GM19397 (cell line): Measurements from ENCODE around the gene RASL12.

Experiments
- ATAC-seq: cut with Tn5 transposase; IDR thresholded peaks from one replicate; pipeline ENCODE4 v1.9.1; 2021; ENCODE audit warnings: mild to moderate bottlenecking, moderate library complexity; ENCODE audit not compliant: unreplicated experiment

RASL12 gene

DNA sequence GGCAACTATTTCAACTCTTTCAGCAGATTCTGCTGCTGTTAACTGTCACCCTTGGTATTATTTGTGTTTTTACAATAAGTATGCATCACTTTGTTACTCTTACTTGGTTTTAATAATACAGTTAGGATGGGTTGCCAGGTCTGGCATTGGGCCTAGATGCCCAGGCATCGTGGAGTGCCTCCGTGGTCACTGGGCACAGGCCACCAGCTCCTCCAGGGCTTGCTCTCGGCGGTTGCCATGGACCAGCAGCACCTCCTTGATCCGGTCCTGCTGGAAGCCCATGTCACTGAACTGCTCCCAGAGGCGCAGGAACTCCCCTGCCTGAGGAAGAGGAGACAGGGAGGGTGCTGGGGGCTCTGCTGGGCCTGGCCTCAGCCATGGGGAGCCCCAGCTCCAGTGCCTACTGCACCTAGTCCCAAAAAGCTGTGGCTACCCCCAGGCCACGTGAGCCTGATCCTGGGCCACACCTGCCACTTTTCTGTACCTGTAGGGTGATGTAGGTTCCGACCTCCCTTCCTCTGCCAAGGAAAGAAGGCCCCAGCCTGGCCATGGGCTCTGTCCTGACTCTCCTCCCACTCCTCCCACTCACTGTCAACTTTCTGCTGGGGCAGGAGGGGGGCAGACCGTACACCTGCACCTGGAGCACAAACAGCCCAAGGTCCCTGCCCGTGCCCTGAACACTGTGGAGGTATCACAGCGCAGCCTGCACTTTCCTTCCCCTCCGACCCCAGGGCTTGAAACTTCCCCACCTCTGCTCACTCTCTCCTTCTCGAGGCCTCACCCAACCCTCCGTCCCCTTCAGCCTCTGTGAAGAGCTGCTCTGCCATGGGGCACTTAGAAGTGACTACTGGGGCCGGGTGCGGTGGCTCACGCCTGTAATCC is 25.4 kb upstream of the RASL12 start:
- ATAC-seq = no peak

DNA sequence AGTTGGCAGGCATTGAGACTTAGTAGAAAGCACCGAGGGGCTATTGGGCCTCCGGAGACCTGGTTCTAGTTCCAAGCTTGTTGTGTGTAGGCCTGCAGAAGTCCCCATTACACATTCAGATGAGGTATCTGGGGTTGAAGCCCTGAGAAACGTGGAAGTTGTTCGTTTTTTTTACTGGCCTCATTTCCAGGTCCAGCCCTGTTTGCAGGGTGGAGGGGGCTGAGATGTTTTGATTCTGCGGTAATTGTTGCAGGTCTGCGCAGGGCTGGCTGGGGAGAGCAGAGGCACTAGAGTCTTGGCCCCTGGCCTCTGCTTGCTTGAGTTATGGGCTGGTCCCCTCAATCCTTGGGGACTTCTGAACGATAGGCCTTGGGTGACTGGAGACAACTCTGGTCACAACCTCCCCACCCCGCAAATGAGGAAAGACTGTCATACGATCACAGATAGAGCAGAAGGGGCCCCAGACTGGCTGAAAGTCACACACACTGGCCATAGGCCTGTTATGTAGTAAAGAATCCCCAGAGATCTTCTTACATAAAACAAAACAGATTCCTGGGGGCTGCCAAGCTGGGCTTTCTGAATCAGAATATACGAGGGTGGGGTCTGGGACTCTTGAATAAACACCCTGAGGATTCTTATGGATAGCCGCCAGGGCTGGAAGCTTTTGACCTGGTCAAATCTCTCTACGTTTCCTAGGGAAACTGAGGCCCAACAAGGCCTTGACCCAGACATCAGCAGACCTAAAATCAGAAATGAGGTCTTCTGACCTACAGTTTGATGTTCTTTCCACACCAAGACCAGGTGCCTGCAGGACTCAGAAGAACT is 24.4 kb upstream of the RASL12 start:
- ATAC-seq = no peak

DNA sequence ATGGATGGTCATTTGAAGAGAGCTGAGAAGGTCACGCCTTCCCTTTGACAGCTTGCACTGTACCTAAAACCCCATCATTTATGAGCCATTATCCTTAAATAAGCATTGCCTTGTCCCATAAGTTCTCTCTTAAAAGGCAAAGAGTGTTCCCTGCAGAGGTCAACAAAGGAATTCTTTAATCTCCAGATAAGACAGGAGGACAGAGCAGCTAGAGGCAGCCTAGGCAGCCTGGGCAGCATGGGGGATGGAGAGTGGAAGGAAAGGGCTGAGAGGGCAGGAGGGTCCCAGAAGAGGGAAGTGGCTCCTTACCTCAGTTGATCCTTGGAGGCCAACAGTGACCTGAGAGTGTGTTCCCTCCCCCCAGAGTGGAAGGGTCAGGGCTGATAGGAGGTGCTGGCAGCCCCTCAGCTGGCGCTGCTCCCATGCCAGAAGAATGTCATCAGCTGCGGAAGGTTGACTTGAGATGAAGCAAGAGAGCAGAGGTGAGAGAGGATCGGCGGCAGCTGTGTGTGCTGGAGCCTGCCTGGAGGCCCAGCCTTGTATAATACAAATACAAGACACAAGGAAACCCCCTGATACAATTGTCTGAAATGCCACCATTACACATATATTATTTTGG is 21.5 kb upstream of the RASL12 start:
- no peak for ATAC-seq

DNA sequence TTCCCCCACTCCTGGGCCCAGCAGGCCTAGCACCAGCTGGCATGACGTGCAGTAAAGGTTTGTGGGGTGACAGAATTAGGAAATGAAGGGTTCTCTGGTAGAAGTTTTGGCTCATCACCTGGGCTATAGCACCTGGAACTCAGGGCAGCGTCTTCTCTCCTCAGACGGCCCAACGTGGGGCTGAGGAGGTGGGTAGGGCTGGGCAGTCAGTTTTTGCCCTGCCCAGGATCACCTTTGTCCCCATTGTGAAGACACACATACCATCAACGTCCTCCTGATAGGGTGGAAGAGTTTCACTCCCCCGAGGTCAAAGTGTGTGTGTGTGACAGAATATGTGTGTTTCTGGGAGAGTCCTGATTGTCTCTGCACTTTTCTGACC is 20.8 kb upstream of the RASL12 start:
- ATAC-seq = no peak

DNA sequence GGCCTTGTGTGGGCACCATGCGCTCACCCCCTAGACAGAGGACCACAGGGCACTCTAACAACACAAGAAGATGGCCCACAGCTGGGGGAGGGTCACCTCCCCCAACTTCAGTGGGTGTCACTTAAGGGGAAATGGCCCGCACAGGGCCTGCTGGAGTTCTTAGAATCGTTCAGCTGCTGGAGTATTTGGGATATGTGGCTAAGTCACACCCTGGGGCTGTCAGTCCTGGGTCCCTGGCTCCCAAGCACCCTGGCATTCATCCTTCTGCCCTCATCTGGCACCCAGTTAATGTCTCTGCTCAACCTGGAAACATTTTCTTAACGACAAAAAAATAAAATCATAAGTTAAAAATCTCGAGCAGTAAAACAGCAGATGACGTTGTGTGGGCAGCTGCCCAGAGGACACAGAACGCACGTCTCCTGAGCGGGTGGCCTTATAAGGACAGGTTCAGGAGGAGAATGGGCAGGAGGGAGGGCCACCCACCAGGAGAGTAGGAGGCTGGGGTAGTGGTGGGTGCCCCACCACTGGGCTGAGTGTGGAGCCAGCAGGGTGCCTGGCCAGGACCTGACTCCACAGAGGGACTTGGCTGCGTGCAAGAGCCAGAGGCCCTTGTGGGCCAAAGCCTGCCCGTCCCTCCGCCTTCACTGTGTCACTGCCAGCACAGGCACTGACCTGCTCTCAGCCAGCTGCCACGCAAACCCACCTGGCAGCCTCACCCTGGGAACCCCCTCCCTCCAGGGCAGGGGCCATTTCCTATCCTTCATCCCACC is 20.3 kb upstream of the RASL12 start:
- no peak for ATAC-seq

DNA sequence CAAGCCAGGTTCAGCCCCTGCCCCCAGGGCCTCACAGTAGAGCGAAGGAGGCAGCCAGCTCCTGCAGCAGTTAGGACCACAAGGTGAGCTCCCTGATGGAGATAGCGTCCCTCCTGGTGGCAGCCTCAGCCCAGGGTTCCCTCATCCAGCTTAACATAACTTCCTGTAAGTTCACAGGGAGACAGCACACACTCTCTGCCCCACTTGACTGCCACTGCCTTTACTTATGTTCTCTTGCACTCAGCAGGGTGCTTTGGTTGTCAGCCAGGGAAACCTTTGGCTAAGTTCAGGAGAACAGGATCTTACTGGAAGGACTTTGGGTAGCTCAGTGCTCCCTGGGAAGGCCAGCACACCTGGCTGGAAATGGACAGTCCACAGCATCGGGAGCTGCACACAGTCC is 19.6 kb upstream of the RASL12 start:
- ATAC-seq = no peak

DNA sequence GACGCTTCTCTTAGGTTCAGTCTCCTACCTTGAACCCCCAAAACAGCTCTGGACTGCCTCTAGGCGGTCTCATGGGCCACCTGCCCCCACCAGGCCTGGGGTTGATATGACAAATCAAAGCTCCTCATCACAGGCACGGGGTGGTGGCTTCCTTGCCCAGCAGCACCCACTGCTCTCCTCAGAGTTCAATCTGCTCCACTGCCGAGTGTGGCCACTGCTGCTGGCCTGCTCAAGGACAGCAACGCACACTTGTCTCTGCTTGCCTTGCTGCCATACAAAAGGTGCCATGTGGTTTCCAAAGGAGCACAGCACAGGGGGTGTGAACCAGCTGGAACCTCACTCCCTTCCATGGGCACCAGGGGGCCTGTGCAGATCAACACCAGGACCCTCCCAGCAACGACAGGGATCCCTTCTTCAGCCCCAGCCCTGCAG is 18.9 kb upstream of the RASL12 start:
- no peak for ATAC-seq

DNA sequence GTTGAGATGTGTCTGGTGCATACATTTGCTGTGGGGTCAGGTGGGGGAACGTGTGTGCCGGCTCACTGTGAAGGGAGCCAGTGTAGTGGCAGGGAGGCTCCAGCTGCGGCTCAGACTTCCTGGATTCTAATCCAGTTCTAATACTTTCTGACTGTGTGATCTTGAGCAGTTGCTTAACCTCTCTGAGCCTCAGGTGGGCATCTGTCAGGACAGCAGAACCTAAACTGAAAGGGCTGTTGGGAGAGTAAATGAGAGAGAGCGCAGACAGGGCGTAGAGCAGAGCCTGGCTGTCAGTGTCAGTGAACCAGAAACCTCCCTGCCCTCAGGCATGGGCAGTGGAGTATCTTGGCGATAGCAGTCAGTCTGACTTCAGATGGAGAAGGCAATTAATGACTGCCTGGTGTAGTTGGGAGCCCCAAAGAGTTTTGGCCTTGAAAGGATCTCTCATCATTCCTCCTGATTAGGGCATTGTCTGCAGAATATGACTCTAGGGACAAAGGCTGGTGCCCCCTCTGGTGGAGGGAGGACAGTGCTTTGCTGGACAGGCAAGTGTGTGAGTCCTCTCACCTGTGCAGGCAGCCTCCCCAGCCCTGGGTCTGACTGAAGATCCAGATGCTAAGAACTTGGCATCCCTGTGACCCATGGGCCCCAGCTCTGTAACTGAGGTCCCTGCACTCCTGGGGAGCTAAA is 18.3 kb upstream of the RASL12 start:
- no peak for ATAC-seq

DNA sequence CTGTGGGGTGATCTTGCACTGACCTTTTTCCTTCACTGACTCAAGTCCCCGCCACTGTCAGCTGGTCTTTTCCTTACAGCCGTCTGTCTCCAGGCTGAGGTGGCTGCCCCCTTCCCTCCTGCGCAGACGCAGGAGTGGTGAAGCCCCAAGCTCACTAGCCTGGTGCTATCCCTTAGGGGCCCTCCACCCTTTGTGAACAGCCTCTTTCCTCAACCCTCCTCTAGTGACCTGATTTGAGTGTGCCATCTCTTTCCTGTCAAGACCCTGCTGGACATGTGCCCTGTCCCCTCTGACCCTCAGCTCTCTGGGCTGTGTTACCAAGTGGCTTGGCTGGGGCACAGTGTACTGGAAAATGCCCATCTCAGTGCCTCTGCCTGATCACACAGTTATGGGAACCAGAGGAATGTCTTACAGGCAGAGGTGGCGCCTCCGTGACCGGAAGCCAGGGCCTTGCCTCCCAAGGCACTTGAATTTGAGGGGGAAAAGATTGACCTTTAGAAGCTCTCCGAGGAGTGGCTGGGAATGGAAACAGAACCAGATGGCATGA is 17.5 kb upstream of the RASL12 start:
- no peak for ATAC-seq

DNA sequence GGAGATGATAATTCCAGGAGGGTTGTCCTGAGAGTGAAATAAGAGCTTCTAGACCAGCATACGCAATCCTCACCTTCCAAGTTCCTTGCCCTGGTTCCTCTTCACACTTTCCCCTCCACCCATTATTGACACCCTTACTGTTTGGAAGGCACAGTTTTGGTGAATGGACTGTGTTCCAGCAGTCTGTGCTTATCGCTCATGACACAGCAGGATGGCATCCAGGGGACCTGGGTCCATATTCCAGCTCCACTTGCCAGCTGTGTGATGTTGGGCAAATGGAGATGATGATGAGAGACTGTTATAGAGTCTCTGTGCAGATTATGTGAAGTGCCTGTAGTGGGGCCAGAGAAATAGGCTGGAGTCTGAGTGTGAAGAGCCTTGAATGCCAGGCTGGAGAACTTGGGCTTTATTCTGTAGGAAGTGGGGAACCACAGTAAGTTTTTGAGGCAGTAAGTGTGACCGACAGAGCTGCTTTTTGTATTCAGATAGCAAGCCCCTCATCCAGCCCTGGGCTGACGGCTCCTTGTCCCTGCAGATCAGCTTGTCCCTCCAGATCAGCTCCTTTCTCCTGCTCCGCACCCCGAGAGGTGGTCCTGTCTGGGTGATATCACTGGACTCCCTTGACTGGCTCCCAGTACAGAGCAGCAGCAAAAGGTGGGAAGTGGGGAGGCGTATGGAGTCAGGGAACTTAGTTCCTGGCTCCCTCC is 16.9 kb upstream of the RASL12 start:
- no peak for ATAC-seq

DNA sequence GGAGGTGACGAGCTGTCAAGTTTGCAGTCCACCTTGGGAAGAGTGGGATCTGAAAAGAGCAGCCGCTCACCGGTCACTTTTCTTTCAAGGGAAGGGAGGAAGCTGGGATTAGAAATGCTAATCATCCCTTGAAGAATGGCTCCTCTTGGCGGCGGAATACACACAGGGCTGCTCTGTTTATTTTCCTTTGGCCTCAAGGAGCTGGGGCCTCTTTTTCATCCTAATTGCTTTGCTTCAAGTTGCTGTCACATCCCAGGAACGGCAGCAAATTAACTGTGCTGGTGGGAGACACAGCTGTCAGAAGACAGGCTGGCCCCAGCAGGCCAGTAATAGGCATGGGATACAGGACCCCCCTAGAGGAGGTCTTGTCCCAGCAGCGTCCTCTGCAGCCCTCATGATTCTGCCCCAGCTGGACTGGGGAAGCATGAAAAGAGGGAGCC is 15.5 kb upstream of the RASL12 start:
- ATAC-seq = no peak

DNA sequence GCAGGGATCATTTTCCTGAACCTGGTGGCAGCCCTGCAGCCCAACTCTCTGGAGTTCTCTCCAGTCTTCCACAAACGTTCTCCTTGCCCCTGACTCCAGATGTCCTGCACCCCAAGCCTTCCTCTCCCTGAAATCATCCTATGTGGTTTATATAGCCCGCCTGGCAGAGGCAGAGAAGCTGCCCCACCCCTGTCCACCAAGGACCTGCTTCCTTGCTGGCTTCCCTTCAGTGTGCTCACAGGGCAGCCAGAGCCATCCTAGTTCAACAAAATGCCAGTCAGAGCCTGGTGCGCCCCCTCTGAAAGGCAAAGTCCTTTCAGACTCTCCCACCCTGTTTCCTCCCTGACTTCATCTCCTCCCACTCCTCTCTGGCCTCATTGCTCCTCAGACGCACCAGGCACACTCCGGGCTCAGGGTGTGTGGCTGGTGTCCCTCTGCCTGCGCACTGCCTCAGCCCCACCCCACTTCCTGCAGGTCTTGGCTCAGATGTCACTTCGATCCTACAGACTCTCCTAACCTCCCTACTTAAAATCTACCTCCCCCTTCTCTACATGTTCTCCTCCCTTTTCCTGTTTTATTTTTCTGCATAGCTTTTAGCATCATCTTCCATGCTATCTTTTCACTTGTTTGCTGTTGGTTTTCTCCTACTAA is 14.6 kb upstream of the RASL12 start:
- ATAC-seq = no peak

DNA sequence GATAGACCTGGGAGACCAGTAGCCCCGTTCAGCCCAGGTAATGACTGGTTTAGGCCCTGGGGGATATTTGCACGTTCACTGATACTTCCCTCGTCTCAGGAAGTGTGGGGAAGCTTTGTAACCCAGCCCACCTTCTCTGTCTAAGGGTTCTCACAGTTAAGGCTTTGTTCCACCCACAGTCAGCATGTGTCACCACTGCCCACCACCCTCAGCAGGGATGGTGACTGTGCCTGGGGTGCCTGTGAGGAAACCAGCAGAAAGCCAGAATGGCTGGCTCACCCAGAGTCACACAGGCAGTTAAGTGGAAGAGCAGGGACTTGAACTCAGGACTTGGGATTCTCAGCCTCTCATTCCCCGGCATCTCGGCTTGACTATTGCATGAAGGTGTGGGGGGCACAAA is 14.0 kb upstream of the RASL12 start:
- ATAC-seq = no peak

DNA sequence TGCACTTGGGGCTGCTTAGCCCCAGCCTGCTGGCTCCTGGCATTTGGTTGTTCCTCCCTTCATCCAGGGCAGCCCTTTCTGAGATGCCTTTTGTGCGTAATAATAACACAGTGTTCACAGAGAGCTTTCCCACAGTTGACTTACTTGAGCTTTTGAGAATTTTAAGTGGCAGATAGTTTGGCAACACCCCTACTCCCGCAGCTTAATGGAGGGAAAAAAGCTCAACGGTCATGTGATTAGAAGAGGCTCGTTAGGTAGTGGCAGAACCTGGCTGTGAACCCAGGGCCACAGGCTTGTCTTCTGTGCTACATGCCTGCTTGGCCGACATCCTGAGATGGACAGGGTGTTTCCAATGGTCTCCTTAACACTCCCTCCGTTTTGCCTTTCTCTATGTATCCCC is 13.5 kb upstream of the RASL12 start:
- no peak for ATAC-seq

DNA sequence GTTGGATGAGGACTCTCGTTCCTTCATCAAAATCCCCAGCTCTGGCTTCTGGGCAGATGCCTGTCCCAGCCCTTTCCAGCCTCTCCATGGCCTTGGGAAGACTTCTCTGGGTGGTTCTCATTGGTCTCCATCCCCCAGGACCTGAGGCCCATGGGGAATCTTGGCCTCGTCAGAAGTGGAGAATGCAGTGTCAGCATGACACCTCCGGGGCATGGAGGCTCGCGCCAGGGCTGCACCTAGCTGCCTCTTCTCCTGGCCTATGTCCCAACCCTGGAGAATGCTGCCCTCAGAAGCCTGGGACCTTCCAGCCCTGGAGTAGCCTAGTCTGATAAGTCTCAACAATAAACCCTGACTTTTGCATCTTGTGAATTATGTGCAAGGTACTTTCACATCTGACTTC is 11.8 kb upstream of the RASL12 start:
- ATAC-seq = no peak

DNA sequence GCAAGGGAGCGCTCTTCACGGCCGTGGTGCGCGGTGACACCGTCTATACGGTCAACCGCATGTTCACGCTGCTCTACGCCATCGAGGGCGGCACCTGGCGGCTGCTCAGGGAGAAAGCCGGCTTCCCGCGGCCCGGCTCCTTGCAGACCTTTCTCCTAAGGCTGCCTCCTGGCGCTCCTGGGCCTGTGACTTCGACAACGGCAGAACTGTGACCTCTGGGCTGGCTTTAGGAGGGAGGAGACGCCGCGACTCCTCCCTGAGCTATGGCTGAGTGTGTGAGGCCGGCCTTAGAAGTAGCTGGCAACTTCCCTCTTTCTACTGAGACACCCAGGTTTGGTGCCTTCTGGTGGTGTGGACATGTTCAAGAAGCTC is 10.2 kb upstream of the RASL12 start:
- no peak for ATAC-seq

DNA sequence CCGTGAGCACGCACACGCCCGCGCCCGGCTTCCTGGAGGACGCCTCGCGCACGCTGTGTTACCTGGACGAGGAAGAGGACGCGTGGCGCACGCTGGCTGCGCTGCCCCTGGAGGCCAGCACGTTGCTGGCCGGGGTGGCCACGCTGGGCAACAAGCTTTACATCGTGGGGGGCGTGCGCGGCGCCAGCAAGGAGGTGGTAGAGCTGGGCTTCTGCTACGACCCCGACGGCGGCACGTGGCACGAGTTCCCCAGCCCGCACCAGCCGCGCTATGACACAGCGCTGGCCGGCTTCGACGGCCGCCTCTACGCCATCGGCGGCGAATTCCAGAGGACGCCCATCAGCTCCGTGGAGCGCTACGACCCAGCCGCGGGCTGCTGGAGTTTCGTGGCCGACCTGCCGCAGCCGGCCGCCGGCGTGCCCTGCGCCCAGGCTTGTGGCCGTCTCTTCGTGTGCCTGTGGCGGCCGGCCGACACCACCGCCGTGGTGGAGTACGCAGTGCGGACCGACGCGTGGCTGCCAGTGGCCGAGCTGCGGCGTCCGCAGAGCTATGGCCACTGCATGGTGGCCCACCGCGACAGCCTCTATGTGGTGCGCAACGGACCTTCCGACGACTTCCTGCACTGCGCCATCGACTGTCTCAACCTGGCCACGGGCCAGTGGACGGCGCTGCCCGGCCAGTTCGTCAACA is 9.6 kb upstream of the RASL12 start:
- ATAC-seq = no peak

DNA sequence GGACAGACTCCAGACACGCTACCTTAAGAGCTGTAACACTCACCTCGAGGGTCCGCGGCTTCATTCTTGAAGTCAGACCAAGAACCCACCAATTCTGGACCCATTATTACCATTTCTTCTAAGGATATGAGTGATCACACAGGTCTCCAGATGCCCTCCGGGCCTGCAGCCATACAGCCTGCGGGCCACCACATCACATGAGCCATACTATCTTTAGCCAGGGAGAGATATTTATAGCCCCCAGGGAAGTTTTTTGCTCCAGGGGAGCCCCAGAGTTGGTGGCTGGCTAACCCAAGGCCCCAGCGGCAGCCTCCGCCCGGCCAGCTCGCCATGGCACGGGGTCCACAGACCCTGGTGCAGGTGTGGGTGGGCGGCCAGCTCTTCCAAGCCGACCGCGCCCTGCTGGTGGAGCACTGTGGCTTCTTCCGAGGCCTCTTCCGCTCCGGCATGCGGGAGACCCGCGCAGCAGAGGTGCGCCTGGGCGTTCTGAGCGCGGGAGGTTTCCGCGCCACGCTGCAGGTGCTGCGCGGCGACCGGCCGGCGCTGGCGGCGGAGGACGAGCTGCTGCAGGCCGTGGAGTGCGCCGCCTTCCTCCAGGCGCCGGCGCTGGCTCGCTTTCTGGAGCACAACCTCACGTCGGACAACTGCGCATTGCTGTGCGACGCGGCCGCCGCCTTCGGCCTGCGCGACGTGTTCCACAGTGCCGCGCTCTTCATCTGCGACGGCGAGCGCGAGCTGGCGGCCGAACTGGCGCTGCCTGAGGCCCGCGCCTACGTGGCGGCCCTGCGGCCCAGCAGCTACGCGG is 8.9 kb upstream of the RASL12 start, which contains the start of gene KBTBD13:
TSS of gene KBTBD13 (plus strand) at position 261 of the 805 bp plus-strand sequence. CDS start at position 331, 70 bp downstream.
- no peak for ATAC-seq
